Mucosa of rectum (tissue), 2 donors: Measurements from ENCODE around the gene CD28.

Experiments
- H3K27ac ChIP-seq, 2 donors: one replicate each; pipeline ENCODE4 v1.7.0; 2013; ENCODE audit warnings: inconsistent platforms in 2 of 2, low read depth in 2 of 2, low read length in 2 of 2
- H3K27me3 ChIP-seq, 2 donors: one replicate each; pipeline ENCODE4 v1.7.0; 2013; ENCODE audit warnings: low read length in 2 of 2; ENCODE audit not compliant: control insufficient read depth in 2 of 2, insufficient read depth in 2 of 2
- H3K36me3 ChIP-seq, 2 donors: one replicate each; pipeline ENCODE4 v1.7.0; 2013; ENCODE audit warnings: low read length in 2 of 2; ENCODE audit not compliant: control insufficient read depth in 2 of 2, insufficient read depth in 2 of 2
- H3K4me1 ChIP-seq, 2 donors: one replicate each; pipeline ENCODE4 v1.7.0; 2013; ENCODE audit warnings: low read length in 2 of 2, mild to moderate bottlenecking in 1 of 2; ENCODE audit not compliant: control insufficient read depth in 2 of 2, insufficient read depth in 2 of 2
- H3K4me3 ChIP-seq, 2 donors: one replicate each; pipeline ENCODE4 v1.7.0; 2013; ENCODE audit warnings: low read length in 2 of 2
- H3K9ac ChIP-seq, 2 donors: one replicate each; pipeline ENCODE4 v1.7.0; 2013; ENCODE audit warnings: low read length in 2 of 2, low read depth in 1 of 2, mild to moderate bottlenecking in 1 of 2
- H3K9me3 ChIP-seq, 2 donors: one replicate each; pipeline ENCODE4 v1.7.0; 2013; ENCODE audit warnings: low read length in 2 of 2; ENCODE audit not compliant: control insufficient read depth in 2 of 2
- donor health status: healthy.
- donor health status: Normal muscosa, but diverticular disease.

The CD28 gene

GRCh38 chr2:203722411-203722810 lies 16.0 kb downstream of the CD28 start:
- no peaks in the 10 kb centered on the region for H3K4me1 ChIP-seq
- H3K36me3 ChIP-seq, result no peaks in the 10 kb centered on the region
- no peak overlapping the region for H3K27ac ChIP-seq
- H3K4me3 ChIP-seq, result no peak overlapping the region
- no peaks in the 10 kb centered on the region for H3K9me3 ChIP-seq
- H3K27me3 ChIP-seq, result peaks cover 0 to 3% of the 10 kb centered on the region in 2 donors
- no peak overlapping the region for H3K9ac ChIP-seq

DNA sequence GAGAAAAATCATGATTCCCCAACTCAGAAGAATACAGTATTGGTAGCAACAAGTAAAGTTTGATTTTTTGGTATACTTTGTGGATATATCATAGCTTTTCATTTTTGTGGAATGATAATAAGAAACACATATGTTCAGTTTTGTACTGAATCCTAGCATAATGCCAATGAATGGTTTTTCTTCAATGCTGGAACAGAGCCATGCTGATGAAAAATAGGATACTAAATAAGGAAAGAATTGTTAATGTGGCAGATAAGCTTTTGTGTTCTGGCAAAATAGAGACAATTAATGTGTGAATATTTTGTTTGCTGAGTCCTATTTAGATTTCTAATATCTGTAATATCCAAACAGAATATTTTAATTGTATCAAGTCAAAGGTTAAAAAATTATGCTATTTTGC lies 21.9 kb downstream of the CD28 start:
- Histone ChIP-seq H3K4me3 (no peak overlapping the region), H3K9me3 (no peaks in the 10 kb centered on the region), H3K36me3 (no peaks in the 10 kb centered on the region), H3K27ac (no peak overlapping the region), H3K27me3 (no peaks in the 10 kb centered on the region), H3K4me1 (no peaks in the 10 kb centered on the region), H3K9ac (no peak overlapping the region)

GRCh38 chr2:203730076-203730729 lies 23.8 kb downstream of the CD28 start:
- Histone ChIP-seq H3K4me3 (no peak overlapping the region), H3K36me3 (no peaks in the 10 kb centered on the region), H3K4me1 (no peaks in the 10 kb centered on the region), H3K9me3 (no peaks in the 10 kb centered on the region), H3K27ac (no peak overlapping the region), H3K27me3 (no peaks in the 10 kb centered on the region), H3K9ac (no peak overlapping the region)

DNA sequence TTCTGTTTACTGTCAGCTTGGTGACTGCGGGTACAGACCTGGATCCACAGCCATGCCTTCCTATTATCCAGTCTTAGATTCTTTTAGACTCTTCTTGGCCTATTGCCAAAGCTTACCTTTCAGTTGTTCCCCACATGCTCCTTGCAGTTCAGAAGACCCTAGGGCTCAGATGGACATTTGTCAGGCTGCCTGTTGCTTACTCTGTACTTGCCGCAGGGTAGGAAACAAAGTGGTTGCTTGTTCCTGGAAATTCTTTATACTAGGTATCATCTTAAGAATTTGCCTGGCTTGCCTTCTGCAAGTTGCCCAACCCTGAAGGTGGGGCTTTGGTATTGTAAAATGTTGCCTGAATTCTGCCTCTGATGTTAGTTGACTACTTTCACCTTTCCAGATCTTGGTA lies 24.4 kb downstream of the CD28 start:
- H3K9me3 ChIP-seq, result no peaks in the 10 kb centered on the region
- no peak overlapping the region for H3K9ac ChIP-seq
- no peaks in the 10 kb centered on the region for H3K27me3 ChIP-seq
- H3K4me3 ChIP-seq, result no peak overlapping the region
- no peaks in the 10 kb centered on the region for H3K4me1 ChIP-seq
- H3K27ac ChIP-seq, result no peak overlapping the region
- no peaks in the 10 kb centered on the region for H3K36me3 ChIP-seq

- H3K4me1 ChIP-seq, result no peaks in the 10 kb centered on the region
- no peak overlapping the region for H3K27ac ChIP-seq
- H3K9me3 ChIP-seq, result no peaks in the 10 kb centered on the region
- H3K4me3 ChIP-seq, result no peak overlapping the region
- H3K27me3 ChIP-seq, result no peaks in the 10 kb centered on the region
- no peak overlapping the region for H3K9ac ChIP-seq
- H3K36me3 ChIP-seq, result no peaks in the 10 kb centered on the region
Observed at GRCh38 chr2:203732092-203732952, 25.9 kb downstream of the CD28 start.

GRCh38 chr2:203732953-203733510 lies 26.6 kb downstream of the CD28 start:
- no peaks in the 10 kb centered on the region for H3K9me3 ChIP-seq
- H3K9ac ChIP-seq, result no peak overlapping the region
- no peak overlapping the region for H3K27ac ChIP-seq
- H3K4me1 ChIP-seq, result no peaks in the 10 kb centered on the region
- H3K4me3 ChIP-seq, result no peak overlapping the region
- H3K36me3 ChIP-seq, result no peaks in the 10 kb centered on the region
- H3K27me3 ChIP-seq, result no peaks in the 10 kb centered on the region

DNA sequence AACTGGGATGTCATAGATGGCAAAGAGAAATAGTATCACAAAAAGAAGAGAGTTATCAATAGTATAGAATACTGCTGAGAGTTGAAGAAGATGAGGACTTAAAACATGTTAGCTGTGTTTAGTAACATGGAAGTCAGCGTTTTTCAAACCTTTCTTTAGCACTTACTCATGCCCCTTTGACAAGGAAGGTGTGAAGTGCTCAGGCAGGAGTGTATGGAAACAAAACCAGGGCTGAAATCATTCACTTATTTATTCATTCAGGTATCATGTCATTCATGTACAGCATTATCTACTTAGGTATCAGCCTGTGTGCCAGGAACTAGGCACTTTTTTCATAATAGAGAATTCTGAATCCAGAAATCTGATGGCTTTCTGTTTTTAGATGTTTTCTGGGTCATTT lies 27.2 kb downstream of the CD28 start:
- Histone ChIP-seq H3K27me3 (no peaks in the 10 kb centered on the region), H3K9me3 (no peaks in the 10 kb centered on the region), H3K4me3 (no peak overlapping the region), H3K36me3 (no peaks in the 10 kb centered on the region), H3K4me1 (no peaks in the 10 kb centered on the region), H3K27ac (no peak overlapping the region), H3K9ac (no peak overlapping the region)

DNA sequence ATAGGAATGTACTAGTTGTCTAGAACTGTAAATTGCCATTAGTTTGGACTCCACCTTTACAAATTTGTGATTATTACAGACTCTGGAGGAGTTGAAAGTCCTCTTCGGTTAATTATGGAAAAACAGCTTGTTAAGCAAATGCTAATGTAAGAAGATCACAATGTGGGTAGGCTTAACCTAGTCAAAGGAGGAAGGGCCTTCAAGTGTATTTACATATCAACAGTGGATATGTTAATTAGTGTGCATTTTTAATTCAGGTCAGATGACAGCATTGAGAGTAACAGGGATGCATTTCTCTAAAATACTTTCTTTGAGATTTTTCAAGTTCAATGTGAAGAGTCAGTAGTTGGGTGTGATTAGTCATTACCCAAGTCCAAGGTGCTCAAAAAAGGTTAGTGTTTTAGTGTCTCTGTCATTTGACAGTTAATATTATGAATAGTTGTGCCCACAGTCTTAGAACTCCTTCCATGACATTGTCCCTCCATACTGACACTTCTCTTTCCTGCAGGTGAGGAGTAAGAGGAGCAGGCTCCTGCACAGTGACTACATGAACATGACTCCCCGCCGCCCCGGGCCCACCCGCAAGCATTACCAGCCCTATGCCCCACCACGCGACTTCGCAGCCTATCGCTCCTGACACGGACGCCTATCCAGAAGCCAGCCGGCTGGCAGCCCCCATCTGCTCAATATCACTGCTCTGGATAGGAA lies 28.0 kb downstream of the CD28 start:
- Histone ChIP-seq H3K4me3 (no peak overlapping the region), H3K9ac (no peak overlapping the region), H3K4me1 (no peaks in the 10 kb centered on the region), H3K9me3 (no peaks in the 10 kb centered on the region), H3K36me3 (no peaks in the 10 kb centered on the region), H3K27ac (no peak overlapping the region), H3K27me3 (no peaks in the 10 kb centered on the region)

GRCh38 chr2:203737360-203737759 lies 30.9 kb downstream of the CD28 start:
- H3K36me3 ChIP-seq, result no peaks in the 10 kb centered on the region
- no peak overlapping the region for H3K9ac ChIP-seq
- H3K27ac ChIP-seq, result no peak overlapping the region
- no peaks in the 10 kb centered on the region for H3K9me3 ChIP-seq
- no peaks in the 10 kb centered on the region for H3K27me3 ChIP-seq
- H3K4me3 ChIP-seq, result no peak overlapping the region
- no peaks in the 10 kb centered on the region for H3K4me1 ChIP-seq

- Histone ChIP-seq H3K9me3 (no peaks in the 10 kb centered on the region), H3K36me3 (no peaks in the 10 kb centered on the region), H3K4me1 (no peaks in the 10 kb centered on the region), H3K4me3 (no peak overlapping the region), H3K27ac (no peak overlapping the region), H3K27me3 (no peaks in the 10 kb centered on the region), H3K9ac (no peak overlapping the region)
Observed at GRCh38 chr2:203739351-203739750, 32.9 kb downstream of the CD28 start.
